ENCODE data around the gene WFIKKN2.

The WFIKKN2 gene

DNA sequence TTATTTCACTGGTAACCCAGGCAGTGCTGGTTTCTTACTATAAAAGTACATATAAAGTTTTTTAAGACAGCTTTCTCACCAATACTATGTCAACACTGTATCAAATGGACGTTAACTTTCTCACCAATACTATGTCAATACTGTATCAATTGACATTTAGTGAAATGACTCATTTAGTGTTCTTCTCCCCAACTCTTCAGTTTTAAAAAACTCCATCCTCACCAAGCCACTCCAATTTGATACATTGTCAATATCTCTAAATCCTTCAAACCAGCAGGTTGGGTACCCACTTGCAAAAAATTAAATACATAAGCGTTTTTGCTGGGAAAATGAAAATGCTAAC lies 25.9 kb downstream of the WFIKKN2 start:
- TF ChIP-seq, protein P1, sequence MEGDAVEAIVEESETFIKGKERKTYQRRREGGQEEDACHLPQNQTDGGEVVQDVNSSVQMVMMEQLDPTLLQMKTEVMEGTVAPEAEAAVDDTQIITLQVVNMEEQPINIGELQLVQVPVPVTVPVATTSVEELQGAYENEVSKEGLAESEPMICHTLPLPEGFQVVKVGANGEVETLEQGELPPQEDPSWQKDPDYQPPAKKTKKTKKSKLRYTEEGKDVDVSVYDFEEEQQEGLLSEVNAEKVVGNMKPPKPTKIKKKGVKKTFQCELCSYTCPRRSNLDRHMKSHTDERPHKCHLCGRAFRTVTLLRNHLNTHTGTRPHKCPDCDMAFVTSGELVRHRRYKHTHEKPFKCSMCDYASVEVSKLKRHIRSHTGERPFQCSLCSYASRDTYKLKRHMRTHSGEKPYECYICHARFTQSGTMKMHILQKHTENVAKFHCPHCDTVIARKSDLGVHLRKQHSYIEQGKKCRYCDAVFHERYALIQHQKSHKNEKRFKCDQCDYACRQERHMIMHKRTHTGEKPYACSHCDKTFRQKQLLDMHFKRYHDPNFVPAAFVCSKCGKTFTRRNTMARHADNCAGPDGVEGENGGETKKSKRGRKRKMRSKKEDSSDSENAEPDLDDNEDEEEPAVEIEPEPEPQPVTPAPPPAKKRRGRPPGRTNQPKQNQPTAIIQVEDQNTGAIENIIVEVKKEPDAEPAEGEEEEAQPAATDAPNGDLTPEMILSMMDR (IDR thresholded peaks at IDR 0.05; ENCODE audit: insufficient read depth, low read depth, low read length, missing control alignments) = no peak
- no peak overlapping the region for H3K4me3 ChIP-seq (ENCODE audit: low read length)
- DNase-seq (ENCODE audit: low read depth) = no peak

DNA sequence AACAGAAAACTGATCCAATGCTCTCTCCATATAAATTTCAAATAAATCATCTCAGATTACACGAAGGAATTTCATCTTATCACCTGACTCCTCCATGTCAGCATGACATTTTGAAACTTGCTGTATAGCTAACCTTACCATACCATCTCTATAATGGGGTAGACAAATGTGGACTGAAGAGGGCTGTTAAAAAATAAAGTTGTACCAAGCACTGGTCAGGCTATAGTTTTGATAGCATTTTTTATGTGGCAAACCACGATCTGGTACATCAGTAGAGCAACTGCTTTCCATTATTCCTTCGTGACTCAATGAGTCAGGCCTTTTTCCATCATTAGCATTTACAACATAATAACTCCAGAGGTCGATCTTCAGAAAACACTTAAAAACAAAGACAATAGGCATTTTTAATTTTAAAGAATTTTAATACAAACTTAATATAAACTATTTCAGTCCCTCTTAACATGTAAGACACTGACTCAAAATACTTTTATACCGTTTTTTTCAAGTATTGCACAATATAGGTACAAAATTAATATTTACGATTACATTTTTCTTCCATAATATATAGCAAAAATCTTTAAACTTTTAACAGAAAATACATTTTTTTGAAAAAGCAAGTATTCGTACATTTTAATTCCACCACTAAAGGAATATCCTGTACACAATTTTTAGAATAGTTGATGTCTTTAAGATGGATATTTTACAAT lies 26.6 kb downstream of the WFIKKN2 start:
- DNase-seq (ENCODE audit: low read depth) = no peak
- TF ChIP-seq, protein P1 (IDR thresholded peaks at IDR 0.05; ENCODE audit: insufficient read depth, low read depth, low read length, missing control alignments) = no peak
- no peak overlapping the region for H3K4me3 ChIP-seq (ENCODE audit: low read length)

DNA sequence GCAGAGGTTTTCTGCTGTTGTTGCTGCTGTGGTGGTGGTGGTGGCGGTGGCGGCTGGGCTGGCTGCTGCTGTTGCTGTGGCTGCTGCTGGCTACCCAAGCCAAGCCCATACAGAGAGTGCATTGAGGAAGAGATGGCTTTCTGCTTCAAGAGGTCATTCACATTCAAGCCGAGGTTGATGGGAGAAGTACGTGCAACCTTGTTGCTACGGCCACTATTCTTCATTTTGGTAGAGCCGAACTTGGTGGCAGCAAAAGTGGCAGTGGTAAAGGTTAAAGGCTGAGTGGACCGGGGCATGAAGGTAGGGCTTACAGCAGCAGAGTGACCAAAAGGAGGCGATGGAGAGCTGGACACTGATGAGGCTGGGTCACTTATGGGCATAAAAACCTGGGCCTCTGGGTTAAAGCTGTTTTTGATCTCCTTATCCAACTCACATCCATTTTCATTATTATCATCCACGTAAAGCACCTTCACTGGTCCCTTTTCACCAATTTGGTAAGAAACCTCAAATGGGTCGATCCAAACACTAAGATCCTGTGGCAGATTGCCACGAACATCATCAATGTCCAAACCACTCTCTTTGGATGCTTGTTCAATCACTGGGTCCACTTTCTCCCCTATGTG lies 27.9 kb downstream of the WFIKKN2 start:
- DNase-seq (ENCODE audit: low read depth) = peak; percentile 43
- H3K4me3 ChIP-seq (ENCODE audit: low read length) = peak overlapping the region; percentile 98
- TF ChIP-seq, protein P1 (IDR thresholded peaks at IDR 0.05; ENCODE audit: insufficient read depth, low read depth, low read length, missing control alignments) = peak; percentile 57

DNA sequence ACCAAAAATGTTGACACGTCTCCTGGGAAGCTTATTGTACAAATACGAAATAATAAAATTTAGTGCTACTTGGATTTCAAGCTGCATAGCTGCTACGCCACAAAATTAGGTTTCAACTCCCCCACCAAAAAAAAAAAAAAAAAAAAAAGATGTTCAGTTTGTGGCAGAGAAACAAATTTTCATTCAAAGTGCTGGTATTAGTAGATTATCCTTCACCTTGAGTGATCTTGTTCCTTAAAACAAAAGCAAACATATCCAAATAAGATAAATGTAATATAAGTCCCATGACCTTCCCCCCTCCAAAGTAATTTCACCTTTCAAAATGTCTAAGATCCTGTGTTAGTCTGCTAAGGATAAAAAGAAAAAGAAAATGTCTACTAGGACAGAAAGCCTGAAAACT lies 28.5 kb downstream of the WFIKKN2 start:
- H3K4me3 ChIP-seq (ENCODE audit: low read length) = peak overlapping the region; percentile 98
- TF ChIP-seq, protein P1 (IDR thresholded peaks at IDR 0.05; ENCODE audit: insufficient read depth, low read depth, low read length, missing control alignments) = no peak
- no peak for DNase-seq (ENCODE audit: low read depth)

DNA sequence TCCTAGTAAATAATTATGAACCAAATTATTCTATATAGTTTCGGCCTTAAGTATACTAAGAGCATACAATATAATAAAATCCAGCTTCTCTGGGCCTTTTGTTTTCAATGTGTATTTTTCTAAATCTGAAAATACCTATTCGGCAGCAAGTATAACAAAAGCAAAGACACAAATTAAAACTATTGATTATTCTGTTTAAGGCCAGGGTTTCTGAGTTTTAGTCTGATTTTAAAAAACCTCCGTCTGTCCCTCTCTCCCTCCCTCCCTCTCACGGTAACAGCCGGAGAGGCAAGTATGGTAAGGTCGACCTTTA lies 29.3 kb downstream of the WFIKKN2 start:
- peak overlapping the region; percentile 98 for H3K4me3 ChIP-seq (ENCODE audit: low read length)
- TF ChIP-seq, protein P1 (IDR thresholded peaks at IDR 0.05; ENCODE audit: insufficient read depth, low read depth, low read length, missing control alignments) = no peak
- DNase-seq (ENCODE audit: low read depth) = no peak

DNA sequence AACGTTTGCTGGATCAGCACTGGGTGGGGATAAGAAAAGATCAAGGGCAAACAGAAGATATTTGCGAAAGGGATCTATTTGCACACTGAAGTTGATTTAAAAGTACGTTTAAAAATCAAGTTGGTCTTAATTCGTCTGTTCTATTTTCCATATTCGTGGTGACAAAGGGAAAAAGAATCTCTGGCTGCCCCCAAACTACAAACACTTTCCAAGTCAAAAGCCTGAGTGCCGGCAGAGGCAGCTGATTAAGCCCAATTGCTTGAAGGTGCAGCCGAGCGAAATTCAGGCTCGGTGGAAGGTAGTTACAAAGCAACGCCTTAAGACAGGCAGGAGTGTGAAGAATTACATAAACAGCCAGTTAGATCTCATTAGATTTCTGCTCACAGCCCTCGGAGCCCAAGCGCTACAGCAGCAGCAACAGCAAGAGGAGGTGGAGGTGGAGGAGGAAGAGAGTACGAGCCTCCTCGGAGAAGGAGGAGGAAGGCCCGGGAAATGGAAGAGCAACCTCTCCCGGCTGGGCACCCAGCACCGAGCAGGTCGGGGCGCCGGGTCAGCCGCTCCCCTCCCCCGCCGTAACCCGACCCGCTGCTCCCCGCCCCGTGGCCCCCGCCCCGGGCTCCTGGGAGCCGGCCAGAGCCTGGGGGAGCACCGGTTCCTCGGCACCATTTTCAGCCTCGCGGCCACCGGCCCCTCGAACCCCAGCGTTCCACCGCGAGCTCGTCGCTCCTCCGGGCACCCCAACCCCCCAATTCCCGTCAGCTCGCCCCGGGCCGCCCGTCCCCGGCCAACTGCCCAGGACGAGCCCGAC lies 29.9 kb downstream of the WFIKKN2 start:
- peak overlapping the region; percentile 98 for H3K4me3 ChIP-seq (ENCODE audit: low read length)
- DNase-seq (ENCODE audit: low read depth) = peak; percentile 50
- TF ChIP-seq, protein P1 (IDR thresholded peaks at IDR 0.05; ENCODE audit: insufficient read depth, low read depth, low read length, missing control alignments) = peak; percentile 4

Data from epithelial cell of esophagus (primary cell).